HG03558 (cell line): ENCODE results near the gene GTSE1.

ENCODE experiments used
- ATAC-seq: cut with Tn5 transposase; IDR thresholded peaks from one replicate; pipeline ENCODE4 v1.9.1; 2021; ENCODE audit warnings: moderate number of reproducible peaks; ENCODE audit not compliant: unreplicated experiment; ENCODE audit errors: extremely low read depth

The GTSE1 gene

DNA sequence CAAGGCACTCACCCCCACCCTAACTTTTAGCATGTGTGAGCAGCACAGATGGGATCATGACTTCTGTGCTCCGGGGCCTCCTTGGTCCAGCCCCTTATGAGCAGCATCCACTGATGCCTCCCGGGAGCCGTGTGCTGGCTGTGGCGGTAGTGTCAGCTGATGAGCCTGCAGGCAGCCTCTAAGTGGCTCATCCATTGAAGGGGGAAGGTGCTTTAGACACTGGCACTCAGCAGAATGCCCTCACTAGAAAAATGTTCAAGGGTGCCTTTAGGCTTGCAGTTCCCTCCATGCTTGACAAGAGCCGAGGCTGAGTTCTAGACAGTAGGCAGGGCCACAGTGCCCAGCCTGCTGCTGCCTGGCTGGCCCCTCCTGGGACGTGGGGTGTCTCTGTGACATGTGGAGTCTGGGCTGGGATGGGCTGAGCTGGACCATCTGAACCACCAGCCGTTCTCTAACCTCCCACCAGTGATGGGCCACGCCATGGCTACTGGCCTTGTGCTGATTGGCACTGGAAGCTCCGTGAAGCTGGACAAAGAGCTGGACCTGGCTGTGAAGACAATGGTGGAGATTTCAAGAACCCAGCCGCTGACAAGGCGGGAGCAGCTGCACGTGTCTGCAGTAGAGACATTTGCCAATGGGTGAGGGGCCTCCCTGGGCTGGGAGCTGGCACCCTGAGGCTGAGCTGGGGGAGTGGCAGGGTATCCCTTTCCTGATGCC is 23.1 kb upstream of the GTSE1 start:
- no peak for ATAC-seq

DNA sequence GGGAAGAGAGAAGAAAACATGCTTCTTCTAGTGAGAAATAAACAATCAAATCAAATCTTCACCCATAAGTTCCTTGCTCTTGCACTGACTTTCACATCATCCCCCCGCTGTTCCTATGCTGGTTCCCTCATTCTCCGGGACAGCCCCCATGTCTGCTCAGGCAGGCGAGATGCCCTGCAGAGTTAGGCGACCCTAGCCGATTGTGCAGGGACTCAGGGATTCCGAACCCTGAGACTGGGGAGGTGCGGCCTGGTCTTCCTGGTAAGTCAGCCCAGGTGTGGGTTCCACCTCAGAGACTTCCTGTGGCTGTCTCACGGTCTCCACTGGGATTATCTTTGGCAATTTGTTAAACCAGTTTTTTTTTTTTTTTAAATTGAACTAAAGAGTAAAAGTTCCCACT is 22.3 kb upstream of the GTSE1 start:
- no peak for ATAC-seq

DNA sequence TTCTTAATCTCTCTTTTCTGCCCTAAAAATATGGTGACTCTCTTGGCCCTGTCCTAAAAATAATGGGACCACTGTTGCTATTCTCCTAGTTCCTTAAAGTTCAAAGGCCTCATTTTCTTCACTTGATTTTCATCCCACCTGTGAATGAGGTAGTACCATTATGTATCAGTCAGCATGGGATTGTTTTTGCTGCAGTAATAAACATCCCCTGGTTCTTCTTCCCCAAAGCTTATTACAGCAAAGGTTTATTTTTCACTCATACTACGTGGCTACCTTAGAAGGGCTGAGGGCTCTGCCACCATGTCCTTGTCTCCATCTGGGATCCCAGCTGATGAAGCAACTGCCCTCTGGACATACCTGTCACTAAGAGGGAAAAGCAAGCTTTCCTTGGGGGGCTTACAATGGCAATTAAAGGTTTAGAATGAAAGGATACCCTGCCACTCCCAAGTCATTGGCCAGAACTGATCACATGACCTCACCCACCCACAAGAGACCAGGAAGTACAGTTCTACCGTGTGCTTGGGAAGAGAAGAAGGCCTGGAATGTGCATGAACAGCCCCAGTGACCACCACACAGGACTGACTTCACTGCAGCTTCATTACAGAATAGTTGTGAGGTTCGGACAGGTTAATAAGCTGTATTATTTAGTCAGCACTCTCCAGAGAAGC is 21.1 kb upstream of the GTSE1 start:
- ATAC-seq: no peak

DNA sequence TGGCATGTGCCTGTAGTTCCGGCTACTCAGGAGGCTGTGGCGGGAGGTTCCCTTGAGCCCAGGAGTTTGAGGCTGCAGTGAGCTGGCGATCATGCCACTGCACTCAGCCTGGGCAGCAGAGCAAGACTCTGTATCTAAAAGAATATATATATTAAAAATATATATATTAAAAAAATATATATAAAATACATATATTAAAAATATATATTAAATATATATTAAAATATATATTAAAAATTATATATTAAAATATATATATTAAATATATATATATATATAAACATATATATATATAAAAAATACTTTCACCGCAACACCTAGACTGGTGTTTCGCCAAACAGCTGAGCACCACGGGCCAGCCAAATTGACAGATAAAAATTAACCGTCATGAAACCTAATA is 20.1 kb upstream of the GTSE1 start:
- ATAC-seq: no peak

DNA sequence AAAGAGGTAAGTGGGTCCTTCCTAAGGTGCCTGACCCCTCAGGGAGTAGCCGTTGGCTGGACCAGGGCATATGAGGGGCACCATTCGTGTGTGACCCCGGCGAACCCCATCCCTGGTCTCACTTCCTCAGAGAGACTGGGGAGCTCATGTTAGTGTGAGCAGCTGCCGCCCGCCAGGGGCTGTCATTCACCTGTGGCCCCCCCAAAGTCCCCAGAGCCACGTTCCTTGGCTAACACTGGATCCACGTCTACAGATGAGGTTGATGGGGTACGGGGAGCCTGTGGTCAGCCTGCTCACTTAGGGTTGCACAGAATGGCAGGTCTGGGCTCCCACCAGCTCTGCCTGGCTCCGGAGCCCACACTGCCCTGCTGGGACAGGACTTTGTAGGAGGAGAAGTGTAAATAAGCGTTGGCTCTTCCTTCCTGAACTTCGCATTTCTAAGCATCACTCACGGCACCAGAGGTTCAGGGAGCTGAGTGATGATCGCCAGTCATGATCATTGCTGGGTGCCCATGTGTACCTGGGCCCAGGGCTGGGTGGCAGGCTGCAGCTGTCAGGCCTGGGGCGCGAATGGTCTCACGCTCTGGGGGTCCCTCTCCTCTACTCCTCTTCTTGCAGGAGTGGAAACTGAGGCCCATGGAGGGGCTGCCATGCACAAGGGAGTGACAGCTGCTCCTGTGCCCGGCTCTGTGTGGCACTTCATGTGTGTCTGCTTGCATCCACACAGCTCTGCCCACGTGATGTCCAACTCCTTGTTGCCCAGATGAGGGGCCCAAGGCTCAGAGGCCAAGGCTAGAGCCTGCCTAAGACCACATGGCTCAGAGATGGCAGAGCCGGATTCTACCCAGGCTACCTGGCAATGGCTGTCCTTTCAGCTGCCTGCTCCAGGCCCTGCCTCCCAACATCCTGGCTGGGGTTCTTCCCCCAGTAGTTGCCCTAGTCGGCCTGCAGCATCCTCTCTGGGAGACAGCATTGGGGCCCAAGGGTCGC is 17.7 kb upstream of the GTSE1 start:
- ATAC-seq: no peak

DNA sequence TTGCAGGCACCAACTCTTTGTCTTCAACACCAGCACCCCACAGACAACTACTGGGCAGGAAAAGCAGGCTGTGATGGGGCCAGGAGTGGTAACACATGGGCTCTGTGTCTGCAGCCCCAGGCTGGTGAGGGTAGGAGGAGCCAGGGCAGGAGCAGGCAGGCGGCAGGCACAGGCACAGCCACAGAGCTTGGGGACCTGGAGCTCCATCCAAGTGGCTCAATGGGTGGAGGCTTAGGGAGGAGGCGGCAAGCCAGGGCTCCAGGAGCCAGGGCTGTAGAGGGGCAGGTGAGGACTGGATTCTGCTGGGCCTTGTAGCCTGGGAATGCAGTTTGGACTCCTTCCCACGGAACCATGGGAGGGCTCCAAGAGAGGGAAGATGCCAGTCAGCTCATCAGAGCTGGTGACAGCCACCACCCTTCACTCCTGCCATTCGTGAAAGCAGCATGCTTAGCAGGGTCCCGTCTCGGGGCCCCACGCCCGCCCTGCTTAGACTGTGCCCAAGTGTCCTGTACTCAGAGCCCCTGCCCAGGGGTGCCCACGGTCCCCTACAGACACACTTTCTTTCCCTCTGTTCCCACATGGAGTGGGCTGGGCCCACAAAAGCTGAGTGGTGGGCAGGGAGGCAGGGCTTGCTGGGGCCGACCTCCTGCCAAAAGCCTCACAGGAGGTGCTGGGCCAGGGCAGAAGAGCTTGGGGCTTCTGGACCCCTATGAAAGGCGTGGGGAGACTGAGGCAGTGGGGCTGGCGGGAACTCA is 16.4 kb upstream of the GTSE1 start:
- ATAC-seq: no peak

DNA sequence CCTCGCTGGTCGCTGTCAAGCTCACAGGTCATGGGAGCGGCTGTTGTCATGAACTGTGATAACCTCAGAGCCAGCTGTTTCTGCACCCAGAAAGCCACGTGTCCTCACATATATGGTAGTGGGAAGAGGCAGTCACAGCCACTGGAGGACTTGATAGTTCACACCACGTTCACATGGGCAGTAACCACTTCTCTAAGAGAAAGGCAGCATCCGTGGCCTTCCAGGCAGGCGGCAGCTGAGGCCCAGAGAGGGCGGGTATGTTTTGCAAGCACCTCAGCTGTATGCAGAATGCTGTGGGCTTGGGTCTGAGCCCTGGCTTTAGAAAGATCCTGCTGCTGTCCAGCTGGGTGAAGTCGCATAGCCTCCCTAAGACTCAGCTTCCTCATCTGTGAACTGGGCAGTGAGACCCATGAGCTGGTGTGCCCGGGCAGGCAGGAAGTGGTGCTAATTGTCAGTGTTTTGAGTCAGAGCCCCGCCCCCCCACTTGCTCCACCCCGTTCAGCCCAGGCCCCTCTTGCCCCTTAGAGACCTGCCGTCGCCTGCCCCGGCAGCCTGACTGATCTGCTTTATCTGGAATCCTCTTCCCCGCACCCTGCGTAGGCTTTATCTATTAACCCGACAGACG is 15.6 kb upstream of the GTSE1 start:
- ATAC-seq: no peak

DNA sequence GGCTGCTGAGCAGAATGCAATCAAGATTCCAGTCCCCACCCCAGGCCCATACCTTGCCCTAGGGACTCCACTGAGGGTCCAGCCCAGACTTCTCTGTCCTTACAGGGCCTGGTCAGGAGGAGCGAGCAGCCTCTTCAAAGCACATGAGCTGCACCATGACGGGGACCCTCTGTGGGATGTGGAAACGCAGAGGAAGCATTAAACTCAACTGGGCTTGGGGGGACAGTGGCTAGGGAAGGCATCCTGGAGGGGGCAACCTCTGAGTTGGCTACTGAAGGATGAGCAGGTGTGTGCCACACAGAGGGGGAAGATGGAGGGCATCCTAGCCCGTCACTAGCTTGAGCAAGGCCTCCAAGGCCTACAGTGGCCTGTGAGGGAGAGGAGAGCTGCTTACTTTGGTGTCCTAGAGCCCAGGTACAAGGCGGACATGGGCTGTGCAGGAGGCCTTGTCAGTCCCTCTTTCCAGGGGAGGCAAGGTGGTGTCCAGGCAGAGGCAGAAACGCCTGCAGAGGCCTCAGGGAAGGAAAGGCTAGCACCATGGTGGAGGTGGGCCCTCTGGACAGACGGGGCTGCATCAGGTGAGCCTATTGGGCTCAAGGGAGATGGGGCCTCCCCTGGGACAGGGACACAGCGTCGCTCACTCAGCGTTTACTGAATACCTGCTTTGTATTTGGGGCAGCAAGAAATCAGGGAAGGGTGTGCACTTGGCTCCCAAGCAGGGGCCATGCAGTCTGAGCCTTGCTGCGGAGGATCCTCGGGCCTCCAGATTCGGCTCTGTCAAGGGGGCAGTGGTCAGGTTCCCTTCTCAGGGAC is 14.6 kb upstream of the GTSE1 start:
- no peak for ATAC-seq

DNA sequence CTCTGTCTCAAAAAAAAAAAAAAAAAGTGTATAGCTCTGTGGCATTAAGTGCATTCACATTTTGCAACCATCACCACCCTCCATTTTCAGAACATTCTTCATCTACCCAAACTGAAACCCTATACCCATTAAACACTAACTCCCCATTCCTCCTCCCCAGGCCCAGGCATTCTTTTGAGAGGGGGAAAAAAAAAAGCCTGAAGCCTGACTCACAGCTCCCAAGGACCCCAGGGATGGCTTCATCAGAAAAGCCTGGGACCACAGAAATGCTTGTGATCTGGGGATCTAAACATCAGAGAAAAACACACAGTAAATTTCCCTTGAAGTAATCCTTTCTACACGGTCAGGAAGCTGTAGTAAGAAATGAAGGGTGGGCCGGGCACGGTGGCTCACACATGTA is 10.7 kb upstream of the GTSE1 start:
- no peak for ATAC-seq

DNA sequence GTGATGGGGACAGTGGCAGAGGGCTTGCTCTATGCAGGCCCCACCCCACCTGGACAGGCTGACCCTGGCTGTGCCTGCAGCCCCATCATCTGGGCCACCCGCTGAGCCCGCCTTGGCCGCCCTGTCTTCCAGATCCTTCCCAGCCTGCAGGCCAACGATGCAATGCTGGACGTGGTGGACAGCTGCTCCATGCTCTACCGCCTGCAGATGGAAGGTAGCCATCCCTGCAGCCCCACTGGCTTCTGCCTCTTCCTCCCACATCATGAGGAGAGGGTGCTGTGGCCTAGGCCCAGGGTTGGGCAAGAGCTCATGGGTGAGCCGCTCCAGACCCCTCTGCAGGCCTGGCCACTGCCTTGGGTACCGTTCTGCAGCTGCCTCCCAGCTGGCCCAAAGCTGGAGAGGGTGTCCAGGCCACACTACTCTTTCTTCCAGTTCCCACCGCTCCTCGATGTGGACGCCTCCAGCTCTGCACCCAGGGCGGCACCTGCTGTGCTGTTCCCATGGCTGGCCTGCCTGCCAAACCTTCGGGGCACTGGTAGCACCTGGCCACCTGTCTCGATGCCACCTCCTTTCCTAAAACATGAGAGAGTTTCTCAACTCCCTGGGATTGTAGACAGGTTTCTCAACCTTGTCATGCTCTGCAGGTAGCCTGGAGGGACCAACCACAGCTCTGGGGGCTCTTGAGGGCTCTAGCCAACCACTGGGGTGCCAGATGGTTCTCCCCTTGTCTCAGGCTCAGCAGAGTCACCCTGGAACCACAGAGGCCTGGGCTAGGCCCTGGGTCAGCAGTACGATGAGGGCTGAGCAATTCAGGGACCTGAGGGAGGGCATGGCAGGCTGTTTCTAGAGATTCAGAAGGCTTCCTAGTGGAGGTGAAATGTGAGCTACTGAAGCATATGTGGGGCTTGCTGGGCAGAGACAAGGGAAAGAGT is 9.5 kb upstream of the GTSE1 start:
- ATAC-seq: no peak

DNA sequence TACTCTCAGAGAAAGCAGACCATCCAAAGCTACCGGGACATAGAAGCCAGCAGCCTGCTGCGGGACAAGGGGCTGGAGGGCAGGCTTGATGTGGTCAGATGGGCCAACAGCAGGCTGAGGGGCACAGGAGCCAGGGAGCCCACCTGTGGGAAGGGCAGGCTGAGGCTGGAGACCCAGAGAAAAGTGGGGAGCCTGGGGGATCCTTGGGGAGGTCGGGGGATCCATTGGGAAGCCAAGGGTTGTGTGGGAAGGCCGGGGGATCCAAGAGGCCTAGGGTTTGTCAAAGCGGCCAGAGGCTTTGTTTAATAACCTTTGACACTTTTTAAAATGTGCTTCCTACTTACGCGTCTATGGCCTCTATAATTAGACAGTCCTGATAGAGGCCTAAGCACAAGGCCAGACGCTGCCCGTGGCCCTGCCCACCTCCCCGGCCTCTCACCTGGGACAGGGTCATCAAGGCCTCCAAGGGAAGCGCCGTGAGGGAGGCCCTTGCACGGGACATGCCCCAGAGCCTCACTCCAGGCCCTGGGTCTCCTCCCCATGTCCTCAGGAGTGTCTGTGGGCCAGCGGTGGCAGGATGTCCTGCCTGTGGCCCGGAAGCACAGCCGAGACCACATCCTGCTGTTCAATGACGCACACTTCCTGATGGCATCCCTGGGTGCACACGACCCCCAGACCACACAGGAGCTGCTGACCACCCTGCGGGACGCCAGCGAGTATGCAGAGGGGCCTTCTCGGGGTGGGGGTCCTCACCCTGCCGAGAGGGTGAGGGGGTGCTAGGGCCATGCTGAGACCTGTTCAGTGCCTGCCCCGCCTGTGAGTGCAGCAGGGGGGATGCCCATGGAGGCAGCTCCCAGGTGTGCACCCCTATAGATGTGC is 8.6 kb upstream of the GTSE1 start:
- ATAC-seq: peak; percentile 65

DNA sequence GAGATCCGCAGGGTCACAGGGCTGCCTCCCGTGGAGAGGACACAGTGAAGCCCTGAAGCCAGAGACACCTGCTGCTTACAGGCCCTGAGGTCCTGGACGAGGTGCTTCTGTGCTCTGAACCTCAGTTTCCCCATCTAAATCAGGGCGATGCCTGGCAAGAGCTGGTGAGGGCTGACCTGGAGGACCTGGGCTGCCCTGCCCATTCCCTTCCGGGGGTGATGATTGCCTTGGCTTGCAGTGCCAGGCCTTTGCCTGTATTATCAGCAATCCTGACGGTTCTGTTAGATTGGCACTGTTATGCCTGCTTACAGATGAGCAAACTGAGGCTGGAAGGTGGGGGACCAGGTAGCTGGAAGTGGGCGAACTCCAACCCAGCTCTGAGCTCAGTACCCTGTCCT is 7.8 kb upstream of the GTSE1 start:
- ATAC-seq: no peak

DNA sequence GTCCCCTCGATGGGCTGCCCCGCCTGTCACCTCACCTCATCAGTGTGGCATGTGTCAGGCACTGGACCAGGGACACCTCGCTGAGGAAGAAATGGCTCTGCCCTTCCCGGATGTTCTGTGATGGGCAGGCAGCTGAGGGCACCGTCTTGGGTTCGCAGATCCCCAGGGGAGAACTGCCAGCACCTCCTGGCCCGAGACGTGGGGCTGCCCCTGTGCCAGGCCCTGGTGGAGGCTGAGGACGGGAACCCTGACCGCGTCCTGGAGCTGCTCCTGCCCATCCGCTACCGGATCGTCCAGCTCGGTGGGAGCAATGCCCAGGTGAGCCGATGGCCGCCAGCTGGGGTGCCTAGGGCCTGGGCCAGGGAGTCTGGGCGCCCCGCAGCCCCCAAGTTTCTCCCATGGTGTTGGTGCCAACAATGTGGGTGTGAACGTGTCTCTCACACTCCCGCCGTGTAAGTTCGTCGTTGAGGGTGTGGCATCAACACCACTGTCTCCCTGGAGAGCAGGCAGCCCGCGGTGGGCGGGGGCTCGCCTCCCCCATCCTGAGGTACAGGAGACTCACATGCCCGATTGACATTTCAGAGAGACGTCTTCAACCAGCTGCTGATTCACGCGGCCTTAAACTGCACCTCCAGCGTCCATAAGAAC is 7.3 kb upstream of the GTSE1 start:
- ATAC-seq: no peak

DNA sequence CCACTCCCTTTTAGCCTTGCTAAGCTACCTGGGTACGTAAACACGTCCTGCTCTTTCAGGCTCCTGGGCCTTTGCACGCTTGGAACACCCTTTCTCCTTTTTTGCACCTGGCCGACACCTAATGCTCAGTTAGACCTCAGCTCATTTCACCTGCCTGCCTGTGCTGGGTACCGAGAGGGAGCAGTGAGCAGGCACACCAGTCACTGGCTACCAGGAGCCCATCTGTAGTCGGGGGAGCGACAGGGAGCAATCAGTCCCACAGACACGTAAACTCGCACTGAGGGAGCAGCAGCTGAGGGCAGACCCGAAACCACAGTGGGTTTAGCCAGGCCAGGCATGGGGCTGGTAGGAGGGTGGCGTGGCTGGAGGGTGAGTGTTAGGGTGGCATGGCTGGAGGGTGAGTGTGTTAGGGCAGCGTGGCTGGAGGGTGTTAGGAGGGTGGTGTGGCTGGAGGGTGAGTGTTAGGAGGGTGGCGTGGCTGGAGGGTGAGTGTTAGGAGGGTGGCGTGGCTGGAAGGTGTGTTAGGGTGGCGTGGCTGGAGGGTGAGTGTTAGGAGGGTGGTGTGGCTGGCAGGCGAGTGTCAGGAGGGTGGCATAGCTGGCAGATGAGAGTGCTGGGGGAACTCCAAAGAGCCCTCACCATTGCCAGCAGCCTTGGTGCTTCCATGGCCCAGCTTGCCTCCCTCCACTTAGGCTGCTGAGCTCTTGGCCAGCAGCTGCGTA is 6.4 kb upstream of the GTSE1 start:
- no peak for ATAC-seq

DNA sequence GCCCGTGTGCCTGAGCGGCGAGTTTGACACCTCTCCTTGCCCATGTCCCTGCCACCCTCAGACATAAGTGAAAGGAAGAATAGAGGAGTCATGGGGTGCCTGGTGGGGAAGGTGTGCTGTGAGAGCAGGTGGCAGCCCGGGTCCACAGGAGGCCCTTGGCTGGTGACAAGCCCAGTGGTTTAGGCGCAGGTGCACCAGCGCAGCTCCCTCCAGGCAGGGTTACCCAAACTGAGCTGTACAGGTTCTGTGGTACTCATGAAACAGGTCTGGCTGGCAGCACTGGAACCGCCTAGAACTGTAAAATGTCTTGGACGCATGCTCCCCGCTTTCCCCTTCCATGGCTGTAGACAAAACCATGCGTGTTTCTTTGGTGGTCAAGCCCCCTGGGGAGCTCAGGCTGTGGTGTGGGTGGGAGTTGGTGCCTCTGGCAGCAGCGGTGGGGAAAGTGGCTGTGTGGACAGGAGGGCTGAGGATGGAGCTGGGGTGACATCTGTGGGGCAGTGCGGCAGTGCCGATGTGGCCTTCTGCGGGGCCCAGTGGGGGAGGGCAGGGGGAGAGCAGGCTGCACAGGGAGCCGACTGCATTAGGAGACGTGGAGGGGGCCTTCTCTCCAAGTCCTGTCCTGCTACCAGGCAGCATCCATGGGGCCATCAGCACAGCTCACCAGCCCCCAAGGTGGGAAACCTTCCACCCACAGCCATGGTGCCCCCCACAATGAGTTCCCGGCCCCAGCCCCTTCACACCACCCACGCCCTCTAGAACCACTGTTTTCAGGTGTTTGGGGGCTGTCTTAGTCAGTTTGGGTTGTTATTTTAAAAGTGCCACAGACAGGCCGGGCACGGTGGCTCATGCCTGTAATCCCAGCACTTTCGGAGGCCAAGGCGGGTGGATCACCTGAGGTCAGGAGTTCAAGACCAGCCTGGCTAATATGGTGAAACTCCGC is 5.6 kb upstream of the GTSE1 start:
- no peak for ATAC-seq
